ENCODE results near the gene LRRC3B. TPM values are rescaled to one million over a fixed set of nuclear protein-coding genes. Genes with fewer than 3 reads are reported as not detected.
A peak's percentile ranks its signal among the peaks of the same experiment; 100 is the strongest.
"Not testable (repeated sequence)": the region's sequence is repeated elsewhere in the genome, so short reads cannot be mapped to it uniquely, and the experiment has no call there.

The LRRC3B gene
- 1 to 10 TPM; 3.6 to 6.1 (median 5.6) TPM for polyA plus RNA-seq (ENCODE audit: insufficient read depth in 1 of 5, insufficient read length in 5 of 5, low replicate concordance in 1 of 5)
- long read RNA-seq, donor 1, partial matches to known transcripts = 5 of 6 reads
- long read RNA-seq, donor 1, other reads (novel, unspliced or antisense) = 0 of 6 reads
- long read RNA-seq, donor 2, partial matches to known transcripts = 0 of 2 reads
- long read RNA-seq, donor 2, other reads (novel, unspliced or antisense) = 0 of 2 reads
- long read RNA-seq, donor 3, partial matches to known transcripts = 0 of 1 reads
- long read RNA-seq, donor 3, other reads (novel, unspliced or antisense) = 0 of 1 reads
- long read RNA-seq, donor 4, partial matches to known transcripts = 0 of 1 reads
- long read RNA-seq, donor 4, other reads (novel, unspliced or antisense) = 0 of 1 reads
- long read RNA-seq, donor 5, partial matches to known transcripts = 0 of 1 reads
- long read RNA-seq, donor 5, other reads (novel, unspliced or antisense) = 0 of 1 reads
- long read RNA-seq, donor 6, partial matches to known transcripts = 0 of 1 reads
- long read RNA-seq, donor 6, other reads (novel, unspliced or antisense) = 0 of 1 reads
- long read RNA-seq, donor 7, partial matches to known transcripts = 0 of 1 reads
- long read RNA-seq, donor 7, other reads (novel, unspliced or antisense) = 0 of 1 reads
- long read RNA-seq, donor 8 = 0 reads

- DNase-seq = no peak
Observed at GRCh38 chr3:26622621-26623418, at the start of gene LRRC3B. Gene LRRC3B (plus strand): TSS chr3:26622772. CDS start chr3:26709673, 86,901 bp downstream.

GRCh38 chr3:26574766-26575165 is 47.8 kb upstream of the LRRC3B start:
- no peak for DNase-seq

- no peak for DNase-seq
Observed at GRCh38 chr3:26579116-26579515, 43.5 kb upstream of the LRRC3B start.

GRCh38 chr3:26587571-26587970 is 35.0 kb upstream of the LRRC3B start:
- no peak for DNase-seq

- no peak for DNase-seq
Observed at GRCh38 chr3:26588931-26589330, 33.6 kb upstream of the LRRC3B start.

- DNase-seq = no peak
Observed at GRCh38 chr3:26589678-26590077, 32.9 kb upstream of the LRRC3B start.

GRCh38 chr3:26590919-26591484 is 31.6 kb upstream of the LRRC3B start:
- DNase-seq = peak; percentile 16

- DNase-seq = no peak
Observed at GRCh38 chr3:26591926-26592325, 30.6 kb upstream of the LRRC3B start.

- DNase-seq = no peak
Observed at GRCh38 chr3:26592451-26592850, 30.1 kb upstream of the LRRC3B start.

- no peak for DNase-seq
Observed at GRCh38 chr3:26596335-26596734, 26.2 kb upstream of the LRRC3B start.

GRCh38 chr3:26603311-26603710 is 19.3 kb upstream of the LRRC3B start:
- DNase-seq = not testable (repeated sequence)

- not testable (repeated sequence) for DNase-seq
Observed at GRCh38 chr3:26603771-26604170, 18.8 kb upstream of the LRRC3B start.

GRCh38 chr3:26614006-26614685 is 8.4 kb upstream of the LRRC3B start:
- no peak for DNase-seq

GRCh38 chr3:26621176-26621575 is 1.4 kb upstream of the LRRC3B start:
- DNase-seq = peak in 1 of 2 donors; percentile 40

GRCh38 chr3:26621906-26622620 is 509 bp upstream of the LRRC3B start:
- DNase-seq = no peak

GRCh38 chr3:26623419-26624208 is 1.0 kb downstream of the LRRC3B start:
- no peak for DNase-seq

- no peak for DNase-seq
Observed at GRCh38 chr3:26624209-26624765, 1.7 kb downstream of the LRRC3B start.

GRCh38 chr3:26625187-26625586 is 2.6 kb downstream of the LRRC3B start:
- DNase-seq = no peak

- DNase-seq = no peak
Observed at GRCh38 chr3:26627080-26627479, 4.5 kb downstream of the LRRC3B start.
